ENCODE measurements around the gene SDSL.

DNA sequence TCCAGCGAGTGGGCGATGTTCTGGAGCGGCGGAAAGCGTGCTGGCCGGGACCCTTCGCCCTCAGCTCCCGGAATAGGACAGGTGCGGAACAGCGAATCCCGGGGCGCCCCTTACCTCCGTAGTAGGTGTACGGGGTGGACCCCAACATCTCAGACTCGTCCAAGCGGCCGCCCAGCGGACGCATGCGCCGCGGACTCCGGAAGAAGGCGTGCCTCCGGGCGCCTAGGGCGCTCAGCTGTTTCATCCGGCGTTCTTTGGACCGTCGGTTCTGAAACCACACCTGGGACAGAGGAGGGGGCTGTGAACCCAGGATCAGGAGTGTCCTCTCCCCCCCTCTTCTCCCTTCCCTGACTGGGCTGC is 44.9 kb downstream of the SDSL start:
- TF ChIP-seq EZH2 (IDR thresholded peaks at IDR 0.05): no peak
- TF ChIP-seq, protein P1, sequence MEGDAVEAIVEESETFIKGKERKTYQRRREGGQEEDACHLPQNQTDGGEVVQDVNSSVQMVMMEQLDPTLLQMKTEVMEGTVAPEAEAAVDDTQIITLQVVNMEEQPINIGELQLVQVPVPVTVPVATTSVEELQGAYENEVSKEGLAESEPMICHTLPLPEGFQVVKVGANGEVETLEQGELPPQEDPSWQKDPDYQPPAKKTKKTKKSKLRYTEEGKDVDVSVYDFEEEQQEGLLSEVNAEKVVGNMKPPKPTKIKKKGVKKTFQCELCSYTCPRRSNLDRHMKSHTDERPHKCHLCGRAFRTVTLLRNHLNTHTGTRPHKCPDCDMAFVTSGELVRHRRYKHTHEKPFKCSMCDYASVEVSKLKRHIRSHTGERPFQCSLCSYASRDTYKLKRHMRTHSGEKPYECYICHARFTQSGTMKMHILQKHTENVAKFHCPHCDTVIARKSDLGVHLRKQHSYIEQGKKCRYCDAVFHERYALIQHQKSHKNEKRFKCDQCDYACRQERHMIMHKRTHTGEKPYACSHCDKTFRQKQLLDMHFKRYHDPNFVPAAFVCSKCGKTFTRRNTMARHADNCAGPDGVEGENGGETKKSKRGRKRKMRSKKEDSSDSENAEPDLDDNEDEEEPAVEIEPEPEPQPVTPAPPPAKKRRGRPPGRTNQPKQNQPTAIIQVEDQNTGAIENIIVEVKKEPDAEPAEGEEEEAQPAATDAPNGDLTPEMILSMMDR (IDR thresholded peaks at IDR 0.05): no peak

Measured in neural progenitor cell (in vitro differentiated cells).